Measurements from ENCODE around the gene STEEP1.
"Not testable (repeated sequence)": the region's sequence is repeated elsewhere in the genome, so short reads cannot be mapped to it uniquely, and the experiment has no call there.

The STEEP1 gene

DNA sequence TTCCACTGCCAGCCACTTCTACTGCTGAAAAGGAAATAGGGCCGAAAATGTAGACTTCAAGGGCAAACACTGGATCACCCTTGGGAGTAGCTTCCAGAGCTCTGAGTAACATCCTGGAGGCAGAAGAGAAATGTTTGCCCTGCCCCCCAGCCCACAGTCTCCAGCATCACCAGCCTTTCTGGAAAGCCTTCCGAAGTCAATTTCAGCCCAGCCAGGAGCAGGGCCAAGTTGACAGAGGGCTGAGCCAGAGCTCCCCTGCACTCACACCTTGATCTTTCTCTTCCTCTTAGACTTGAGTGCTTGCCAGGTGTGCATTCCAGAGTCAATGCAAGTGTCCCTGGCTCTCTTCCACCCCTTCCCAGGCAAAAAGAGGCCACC lies 61.7 kb downstream of the STEEP1 start:
- no peaks in the 10 kb centered on the region for H3K27me3 Mint-ChIP-seq
- H3K9me3 Mint-ChIP-seq: no peaks in the 10 kb centered on the region
- H3K27ac Mint-ChIP-seq: no peak overlapping the region
- no peak overlapping the region for H3K4me3 Mint-ChIP-seq
- no peak for ATAC-seq
- peaks cover 11% of the 10 kb centered on the region for H3K4me1 Mint-ChIP-seq
- no peaks in the 10 kb centered on the region for H3K36me3 Mint-ChIP-seq

DNA sequence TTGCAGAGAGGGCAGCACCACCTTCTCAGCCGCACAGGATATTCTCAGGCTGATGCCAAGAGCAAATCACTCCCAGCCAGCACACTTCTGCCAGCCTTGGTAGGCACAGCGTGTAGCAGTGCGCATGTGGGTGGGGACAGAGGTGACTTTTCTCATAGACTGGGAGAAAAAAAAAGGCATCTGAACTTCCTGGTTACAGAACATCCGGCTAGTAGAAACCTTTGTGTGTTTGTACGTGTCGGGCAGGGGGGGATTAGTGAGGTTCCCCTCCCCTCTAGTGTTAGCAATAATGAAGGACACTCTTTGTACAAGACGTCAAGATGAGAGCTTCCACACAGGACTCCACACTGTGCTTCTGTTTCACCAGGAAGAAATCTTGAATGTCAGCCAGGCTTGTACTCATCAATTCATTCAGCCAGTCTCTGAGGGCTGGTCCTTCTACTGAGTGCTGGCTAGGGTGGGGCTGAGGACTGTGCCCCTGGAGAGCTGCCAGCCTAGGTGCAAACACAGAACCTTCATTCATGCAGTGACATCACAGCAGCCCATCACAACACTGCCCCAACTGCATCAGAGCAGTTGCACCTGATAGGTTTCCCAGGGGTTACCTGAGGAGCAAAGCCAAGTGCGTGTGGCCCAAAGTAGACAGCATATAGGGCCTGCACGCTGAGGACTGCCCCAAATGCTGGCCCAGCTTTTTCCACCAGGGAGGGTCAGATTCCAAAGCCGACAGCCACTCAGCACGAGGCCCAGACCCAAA lies 62.3 kb downstream of the STEEP1 start:
- Mint-ChIP-seq H3K27me3 (no peaks in the 10 kb centered on the region), H3K27ac (peak overlapping the region; percentile 31), H3K36me3 (no peaks in the 10 kb centered on the region), H3K4me3 (no peak overlapping the region), H3K4me1 (peaks cover 11% of the 10 kb centered on the region), H3K9me3 (no peaks in the 10 kb centered on the region)
- no peak for ATAC-seq

DNA sequence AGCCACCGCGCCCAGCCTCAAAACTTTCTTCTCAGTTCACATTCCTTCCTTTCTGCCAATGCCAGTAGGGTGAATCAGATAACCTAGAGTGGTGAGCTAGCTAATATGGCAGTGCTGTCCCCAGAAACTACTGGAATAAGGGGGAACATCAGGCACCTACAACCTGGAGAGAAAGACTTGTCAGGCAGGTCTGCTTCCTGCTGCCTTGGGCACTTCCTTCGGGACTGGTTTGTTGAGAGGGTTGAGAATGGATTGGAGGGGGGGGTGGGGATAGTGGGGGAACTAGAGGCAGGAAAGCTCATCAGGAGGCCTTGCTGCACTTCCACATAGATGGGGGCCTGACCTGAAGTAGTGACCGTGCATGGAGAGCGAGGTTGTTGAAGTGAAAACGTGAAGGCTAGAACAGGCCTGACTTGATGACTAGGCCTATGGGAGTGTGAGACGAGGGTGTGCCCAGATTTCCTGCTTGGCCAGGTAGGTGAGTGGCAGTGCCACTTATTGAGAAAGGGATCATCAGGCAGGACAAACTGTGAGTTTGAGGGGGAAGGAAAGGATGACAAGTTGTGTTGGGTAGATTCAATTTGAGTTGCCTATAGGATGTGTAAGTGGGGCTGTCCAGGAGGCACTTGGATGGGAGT lies 63.6 kb downstream of the STEEP1 start:
- Mint-ChIP-seq H3K4me1 (peaks cover 23% of the 10 kb centered on the region), H3K4me3 (no peak overlapping the region), H3K27me3 (no peaks in the 10 kb centered on the region), H3K27ac (peak overlapping the region; percentile 64), H3K36me3 (no peaks in the 10 kb centered on the region), H3K9me3 (no peaks in the 10 kb centered on the region)
- no peak for ATAC-seq

DNA sequence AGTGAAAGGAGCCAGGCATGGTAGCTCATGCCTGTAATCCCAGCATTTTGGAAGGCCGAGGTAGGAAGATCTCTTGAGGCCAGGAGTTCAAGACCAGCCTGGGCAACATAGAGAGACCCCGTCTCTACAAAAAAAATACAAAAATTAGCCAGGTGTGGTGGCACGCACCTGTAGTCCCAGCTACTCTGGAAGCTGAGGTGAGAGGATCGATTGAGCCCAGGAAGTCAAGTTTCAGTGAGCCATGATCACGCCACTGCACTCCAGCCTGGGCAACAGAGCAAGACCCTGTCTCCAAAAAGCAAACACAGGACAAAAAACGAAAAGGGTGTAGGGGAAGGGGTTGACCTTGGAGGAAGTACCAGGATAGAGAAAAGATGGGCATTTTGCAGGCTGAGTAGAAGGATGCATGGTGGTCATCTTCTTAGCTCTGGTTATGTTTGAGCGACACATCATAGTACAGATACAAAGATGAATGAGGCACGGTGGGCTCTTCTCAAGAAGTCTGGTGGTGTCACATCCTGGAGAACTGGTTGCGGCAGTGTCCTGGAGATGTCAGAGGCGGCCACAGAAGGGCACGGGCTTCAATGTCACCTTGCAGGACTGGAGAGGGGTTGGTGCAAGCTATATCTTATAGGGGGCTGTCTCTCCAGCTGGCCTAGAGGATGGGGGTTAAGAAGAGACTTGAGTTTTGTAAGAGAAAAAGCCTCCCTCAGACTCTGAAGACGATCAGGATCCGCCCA lies 65.0 kb downstream of the STEEP1 start:
- no peaks in the 10 kb centered on the region for H3K36me3 Mint-ChIP-seq
- no peak for ATAC-seq
- no peaks in the 10 kb centered on the region for H3K9me3 Mint-ChIP-seq
- no peak overlapping the region for H3K27ac Mint-ChIP-seq
- H3K4me1 Mint-ChIP-seq: peaks cover 32% of the 10 kb centered on the region
- H3K27me3 Mint-ChIP-seq: no peaks in the 10 kb centered on the region
- no peak overlapping the region for H3K4me3 Mint-ChIP-seq

DNA sequence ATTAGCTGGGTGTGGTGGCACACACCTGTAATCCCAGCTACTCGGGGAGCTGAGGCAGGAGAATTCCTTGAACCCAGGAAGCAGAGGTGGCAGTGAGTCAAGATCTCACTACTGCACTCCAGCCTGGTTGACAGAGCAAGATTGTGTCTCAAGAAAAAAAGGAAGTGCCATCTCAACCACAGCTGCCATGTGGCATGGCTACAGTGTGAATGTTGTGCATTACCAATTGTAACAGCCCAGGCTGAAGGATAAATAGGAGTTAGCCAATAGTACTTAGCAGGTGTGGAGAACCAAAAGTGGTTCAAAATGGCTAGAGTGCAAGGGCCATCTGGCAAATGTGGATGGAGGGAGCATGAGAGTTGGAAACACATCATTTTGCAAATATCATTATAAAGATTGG lies 68.0 kb downstream of the STEEP1 start:
- no peak for ATAC-seq
- peak overlapping the region; percentile 65 for H3K27ac Mint-ChIP-seq
- H3K9me3 Mint-ChIP-seq: no peaks in the 10 kb centered on the region
- no peaks in the 10 kb centered on the region for H3K36me3 Mint-ChIP-seq
- peaks cover 32% of the 10 kb centered on the region for H3K4me1 Mint-ChIP-seq
- no peak overlapping the region for H3K4me3 Mint-ChIP-seq
- no peaks in the 10 kb centered on the region for H3K27me3 Mint-ChIP-seq

DNA sequence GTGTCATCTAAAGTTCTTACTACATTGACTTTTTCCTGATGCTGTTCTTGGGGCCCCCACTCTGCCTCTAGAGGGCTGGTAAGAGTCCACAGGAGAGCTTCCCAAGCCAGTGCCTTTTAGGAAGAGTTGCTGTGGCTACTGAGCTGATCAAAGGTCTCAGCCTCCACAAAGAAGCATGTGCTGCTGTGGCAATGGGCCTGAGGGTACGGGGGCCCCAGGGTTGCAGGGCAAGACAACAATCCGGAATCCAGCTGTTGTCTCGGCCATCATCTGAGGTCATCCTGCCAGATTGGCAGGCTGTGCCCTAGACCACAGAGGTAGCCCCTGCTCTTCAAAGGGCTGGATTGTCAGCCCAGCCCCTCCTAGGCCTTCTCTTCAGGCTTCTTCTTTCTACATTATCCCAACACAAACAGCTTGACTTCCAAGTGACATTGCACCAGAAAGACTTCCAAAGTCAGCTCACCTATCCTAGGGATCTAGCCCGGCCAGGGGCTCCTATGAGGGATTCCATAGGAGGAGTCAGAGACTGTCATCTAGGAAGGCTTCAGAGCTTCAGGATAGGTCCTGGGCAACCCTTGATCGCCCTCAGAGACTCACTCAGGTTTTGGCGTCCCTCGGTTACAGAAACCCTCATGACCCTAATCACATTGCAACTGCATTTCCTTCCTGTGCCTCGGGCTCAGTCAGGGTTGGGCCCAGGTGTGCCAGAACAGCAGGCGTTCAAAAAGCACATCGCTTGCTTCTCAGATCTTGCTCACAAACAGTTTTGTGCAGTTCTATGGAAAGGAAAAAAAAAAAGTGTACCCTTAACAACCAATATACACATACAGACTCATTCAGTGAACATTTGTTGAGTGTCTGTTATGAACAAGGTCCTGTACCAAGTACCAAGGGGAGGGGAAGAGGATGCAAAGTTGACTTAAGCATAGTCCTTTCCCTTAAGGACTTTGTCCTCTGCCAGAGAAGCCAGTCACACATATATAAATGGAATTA lies 69.2 kb downstream of the STEEP1 start:
- ATAC-seq: no peak
- peak overlapping the region; percentile 65 for H3K27ac Mint-ChIP-seq
- no peaks in the 10 kb centered on the region for H3K36me3 Mint-ChIP-seq
- H3K27me3 Mint-ChIP-seq: no peaks in the 10 kb centered on the region
- H3K4me3 Mint-ChIP-seq: no peak overlapping the region
- peaks cover 30% of the 10 kb centered on the region for H3K4me1 Mint-ChIP-seq
- H3K9me3 Mint-ChIP-seq: no peaks in the 10 kb centered on the region

DNA sequence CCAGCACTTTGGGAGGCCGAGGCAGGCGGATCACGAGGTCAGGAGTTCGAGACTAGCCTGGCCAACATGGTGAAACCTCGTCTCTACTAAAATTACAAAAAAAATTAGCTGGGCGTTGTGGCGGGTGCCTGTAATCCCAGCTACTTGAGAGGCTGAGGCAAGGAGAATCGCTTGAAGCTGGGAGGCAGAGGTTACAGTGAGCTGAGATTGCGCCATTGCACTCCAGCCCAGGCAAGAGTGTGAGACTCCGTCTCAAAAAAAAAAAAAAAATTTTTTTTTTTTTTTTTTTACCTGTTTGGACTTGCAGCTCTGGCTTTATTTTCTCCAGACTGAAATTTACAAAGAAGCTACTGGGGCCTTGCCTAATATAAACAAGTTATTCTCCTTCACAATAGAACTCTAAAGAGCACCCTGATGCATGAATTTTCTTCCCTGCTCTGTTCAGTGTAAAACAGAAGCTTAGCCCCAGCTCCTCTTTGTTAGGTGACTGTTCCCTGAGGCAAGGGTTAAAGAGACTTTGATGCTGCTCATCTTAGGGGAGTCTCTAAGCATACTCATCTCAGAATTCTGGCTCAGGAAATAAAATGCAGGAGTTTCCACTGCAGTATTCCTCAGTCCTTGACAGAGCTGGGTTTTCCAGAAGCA lies 71.2 kb downstream of the STEEP1 start:
- ATAC-seq, H3K27ac Mint-ChIP-seq, H3K36me3 Mint-ChIP-seq, H3K27me3 Mint-ChIP-seq, H3K4me3 Mint-ChIP-seq, H3K9me3 Mint-ChIP-seq: not testable (repeated sequence)
- H3K4me1 Mint-ChIP-seq: peaks cover 21% of the 10 kb centered on the region

DNA sequence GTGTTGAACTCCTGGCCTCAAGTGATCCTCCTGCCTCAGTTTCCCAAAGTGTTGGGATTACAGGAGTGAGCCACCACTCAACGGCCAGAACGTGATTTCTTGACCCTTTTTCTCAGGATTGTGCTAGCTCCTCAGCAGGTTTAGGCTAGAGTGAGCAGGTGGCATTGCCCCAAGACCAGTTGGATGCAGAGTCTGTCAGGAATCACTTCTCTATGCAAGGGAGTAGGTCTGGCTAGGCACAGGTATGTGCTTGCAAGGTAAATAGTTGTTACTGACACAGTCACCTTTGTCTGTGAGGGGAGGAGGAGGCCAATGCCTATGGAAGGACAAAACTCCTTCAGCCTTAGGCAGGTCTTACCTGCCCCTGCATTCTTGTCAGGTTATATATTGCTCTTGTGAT lies 72.7 kb downstream of the STEEP1 start:
- Mint-ChIP-seq H3K9me3 (no peaks in the 10 kb centered on the region), H3K27ac (no peak overlapping the region), H3K36me3 (no peaks in the 10 kb centered on the region), H3K4me1 (peaks cover 18% of the 10 kb centered on the region), H3K27me3 (no peaks in the 10 kb centered on the region), H3K4me3 (no peak overlapping the region)
- ATAC-seq: no peak

DNA sequence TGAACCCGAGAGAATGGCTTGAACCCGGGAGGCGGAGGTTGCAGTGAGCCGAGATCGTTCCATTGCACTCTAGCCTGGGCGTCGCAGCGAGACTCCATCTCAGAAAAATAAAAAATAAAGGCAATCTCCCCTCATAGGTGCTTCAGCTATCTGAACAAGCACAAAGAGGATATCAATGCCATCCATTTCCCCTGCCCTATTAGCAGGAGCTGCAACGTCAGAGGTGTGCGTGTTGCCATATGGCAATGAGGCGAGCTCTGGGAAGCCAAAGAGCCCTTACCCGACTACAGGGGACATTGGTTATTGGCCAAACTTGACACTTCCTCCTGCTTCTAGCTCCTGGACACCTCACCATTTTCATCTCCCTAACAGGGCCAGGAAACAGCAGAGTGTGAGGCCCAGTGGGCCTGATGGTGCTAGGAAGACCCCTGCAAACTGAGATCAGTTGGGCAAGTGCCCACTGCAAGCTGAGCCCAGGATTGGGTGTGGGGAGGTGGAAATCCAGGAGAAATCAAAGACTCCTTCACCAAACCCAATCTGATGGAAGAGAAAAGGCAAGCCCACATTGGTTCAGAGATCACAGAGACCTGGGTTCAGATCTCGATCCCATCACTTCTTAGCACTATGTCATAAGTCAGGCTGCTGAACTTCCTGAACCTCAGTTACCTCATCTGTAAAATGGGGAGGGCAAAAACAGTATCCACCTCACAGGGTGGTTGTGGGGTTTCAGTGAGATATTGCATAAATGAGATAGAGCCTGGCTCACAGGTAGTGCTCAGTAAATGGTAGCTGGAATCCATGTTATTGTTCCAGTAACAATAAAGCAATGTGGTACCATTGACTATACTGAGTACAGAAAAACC lies 75.8 kb downstream of the STEEP1 start:
- no peak overlapping the region for H3K4me3 Mint-ChIP-seq
- no peaks in the 10 kb centered on the region for H3K4me1 Mint-ChIP-seq
- no peaks in the 10 kb centered on the region for H3K36me3 Mint-ChIP-seq
- no peaks in the 10 kb centered on the region for H3K27me3 Mint-ChIP-seq
- no peaks in the 10 kb centered on the region for H3K9me3 Mint-ChIP-seq
- no peak for ATAC-seq
- H3K27ac Mint-ChIP-seq: no peak overlapping the region

DNA sequence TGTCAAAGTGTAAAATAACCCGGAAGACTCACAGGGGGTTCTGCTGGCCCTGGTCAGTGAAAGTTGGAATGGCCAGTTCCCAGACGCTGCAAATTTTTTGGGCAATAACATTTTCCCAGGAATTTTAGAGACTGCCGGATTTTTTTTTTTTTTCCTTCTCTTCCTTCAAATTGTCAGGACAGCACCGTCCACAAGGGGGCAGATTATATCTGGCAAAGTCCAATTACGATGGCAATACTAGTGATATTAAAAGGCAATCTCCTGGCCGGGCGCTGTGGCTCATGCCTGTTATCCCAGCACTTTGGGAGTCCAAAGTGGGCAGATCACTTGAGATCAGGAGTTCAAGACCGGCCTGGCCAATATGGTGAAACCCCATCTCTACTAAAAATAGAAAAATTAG lies 76.5 kb downstream of the STEEP1 start:
- no peaks in the 10 kb centered on the region for H3K36me3 Mint-ChIP-seq
- no peaks in the 10 kb centered on the region for H3K4me1 Mint-ChIP-seq
- H3K27ac Mint-ChIP-seq: no peak overlapping the region
- no peaks in the 10 kb centered on the region for H3K9me3 Mint-ChIP-seq
- H3K27me3 Mint-ChIP-seq: no peaks in the 10 kb centered on the region
- no peak for ATAC-seq
- no peak overlapping the region for H3K4me3 Mint-ChIP-seq
